CD4-positive, alpha-beta T cell treated with Interleukin-2 at 100 ng/mL for 4 hours (primary cell): ENCODE results near the gene ERV3-1.
"Not testable (repeated sequence)": the region's sequence is repeated elsewhere in the genome, so short reads cannot be mapped to it uniquely, and the experiment has no call there.

Source experiments
- DNase-seq: peaks from one replicate; pipeline ENCODE4 v3.0.0-alpha.2; 2020; ENCODE audit warnings: low spot score

The ERV3-1 gene, protein sequence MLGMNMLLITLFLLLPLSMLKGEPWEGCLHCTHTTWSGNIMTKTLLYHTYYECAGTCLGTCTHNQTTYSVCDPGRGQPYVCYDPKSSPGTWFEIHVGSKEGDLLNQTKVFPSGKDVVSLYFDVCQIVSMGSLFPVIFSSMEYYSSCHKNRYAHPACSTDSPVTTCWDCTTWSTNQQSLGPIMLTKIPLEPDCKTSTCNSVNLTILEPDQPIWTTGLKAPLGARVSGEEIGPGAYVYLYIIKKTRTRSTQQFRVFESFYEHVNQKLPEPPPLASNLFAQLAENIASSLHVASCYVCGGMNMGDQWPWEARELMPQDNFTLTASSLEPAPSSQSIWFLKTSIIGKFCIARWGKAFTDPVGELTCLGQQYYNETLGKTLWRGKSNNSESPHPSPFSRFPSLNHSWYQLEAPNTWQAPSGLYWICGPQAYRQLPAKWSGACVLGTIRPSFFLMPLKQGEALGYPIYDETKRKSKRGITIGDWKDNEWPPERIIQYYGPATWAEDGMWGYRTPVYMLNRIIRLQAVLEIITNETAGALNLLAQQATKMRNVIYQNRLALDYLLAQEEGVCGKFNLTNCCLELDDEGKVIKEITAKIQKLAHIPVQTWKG

DNA sequence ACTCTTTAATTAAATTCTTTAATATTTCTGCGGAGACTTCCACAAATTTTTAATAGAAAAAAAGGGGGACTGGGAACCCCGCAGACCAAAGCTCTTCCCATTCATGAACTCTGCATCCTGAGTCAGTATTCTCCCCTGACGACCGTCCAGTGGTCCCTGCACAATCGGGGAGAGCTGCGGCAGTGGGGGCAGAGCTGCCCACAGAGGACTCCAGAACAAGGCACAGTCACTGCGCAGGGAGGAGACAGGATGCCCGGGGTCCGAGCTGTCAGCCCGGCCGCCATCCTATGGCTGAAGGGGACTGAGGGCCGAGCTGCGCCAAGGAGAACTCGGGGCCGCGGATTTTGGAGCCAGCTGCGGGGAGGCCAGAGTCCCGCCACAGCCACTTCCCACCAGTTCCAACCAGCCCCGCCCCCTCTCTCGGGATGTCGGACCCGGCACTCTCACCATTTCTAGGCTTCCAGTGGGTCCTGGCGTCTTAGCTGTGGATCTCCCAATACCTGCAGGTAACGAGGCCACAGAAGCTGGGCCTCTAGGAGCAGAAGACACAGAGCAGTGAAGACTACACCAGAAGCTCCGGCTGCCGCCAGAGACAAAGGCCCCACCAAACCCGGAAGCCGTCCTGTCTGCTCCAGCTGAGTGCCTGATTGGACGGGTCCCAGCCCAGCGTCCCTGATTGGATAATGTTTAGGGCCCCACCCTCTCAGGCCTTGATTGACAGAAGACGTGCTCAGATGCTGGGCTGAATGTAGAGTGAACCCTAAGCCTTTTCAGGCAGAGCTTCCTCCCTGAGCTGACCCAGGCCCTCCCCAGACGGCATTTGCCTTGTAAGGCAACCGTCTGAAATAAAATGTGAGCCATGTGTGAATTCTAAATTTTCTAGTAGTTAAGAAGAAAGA is at the start of gene ERV3-1:
ERV3-1 (minus strand) TSS at position 594 of the 899 bp plus-strand sequence. CDS start 13,661 bp downstream, outside the sequence.
- DNase-seq = peak; percentile 96

DNA sequence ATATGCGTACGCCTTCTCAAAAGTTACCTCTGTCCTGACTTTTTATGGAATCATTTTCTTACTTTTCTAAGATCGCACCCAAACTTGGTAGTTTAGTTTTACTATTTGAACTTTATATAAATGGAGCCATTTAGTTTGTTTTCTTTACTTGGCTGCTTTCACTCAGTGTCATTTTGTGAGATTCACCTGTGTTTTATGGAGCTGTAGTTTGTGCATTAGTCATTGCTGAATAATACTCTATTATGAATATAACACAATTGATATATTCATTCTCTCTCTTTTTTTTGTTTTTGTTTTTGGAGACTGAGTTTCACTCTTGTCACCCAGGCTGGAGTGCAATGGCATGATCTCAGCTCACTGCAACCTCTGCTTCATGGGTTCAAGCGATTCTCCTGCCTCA is 49.3 kb upstream of the ERV3-1 start:
- DNase-seq = not testable (repeated sequence)

DNA sequence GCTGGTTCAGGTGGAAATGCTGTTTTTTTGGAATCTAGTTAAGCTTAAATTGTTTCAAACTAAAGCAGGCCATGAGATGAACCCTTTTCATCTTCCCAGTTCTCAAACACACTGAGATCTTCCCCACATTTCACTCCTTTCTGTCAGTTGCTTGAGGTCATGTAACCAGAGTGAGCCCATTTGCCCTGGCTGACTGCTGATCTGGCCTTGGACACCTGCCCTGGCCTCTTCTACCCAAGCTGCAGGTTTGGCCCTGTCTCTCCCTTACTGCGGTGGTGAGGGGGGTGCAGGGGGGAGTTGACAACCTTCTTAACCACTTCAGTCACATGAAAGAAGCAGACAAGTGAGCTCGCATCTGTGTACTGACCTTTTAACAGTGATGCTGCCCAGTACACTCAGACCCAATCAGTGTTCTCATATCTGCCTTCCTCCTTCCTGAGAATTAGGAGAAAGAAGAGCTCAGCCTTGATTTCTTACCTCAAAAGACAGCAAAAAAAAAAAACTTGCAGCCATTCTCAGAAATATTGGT is 48.0 kb upstream of the ERV3-1 start:
- not testable (repeated sequence) for DNase-seq

DNA sequence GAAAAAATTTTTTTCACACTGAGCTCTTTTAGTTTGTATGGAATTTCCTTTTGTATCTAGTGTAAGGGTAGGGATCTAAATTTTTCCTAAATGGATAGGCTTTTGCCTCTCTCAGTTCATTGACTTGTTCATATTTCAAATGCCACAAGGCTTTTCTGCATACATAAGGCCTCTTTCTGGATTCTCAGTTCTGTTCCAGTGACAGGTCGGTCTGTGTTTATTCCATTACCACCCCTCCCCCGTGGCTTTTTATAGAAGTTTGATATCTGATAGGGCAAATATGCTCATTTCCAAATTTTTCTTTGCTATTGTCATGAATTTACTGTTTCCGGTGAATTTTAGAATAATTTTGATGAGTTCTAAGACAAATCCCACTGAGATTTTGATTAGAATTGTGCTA is 45.2 kb upstream of the ERV3-1 start:
- DNase-seq = not testable (repeated sequence)

DNA sequence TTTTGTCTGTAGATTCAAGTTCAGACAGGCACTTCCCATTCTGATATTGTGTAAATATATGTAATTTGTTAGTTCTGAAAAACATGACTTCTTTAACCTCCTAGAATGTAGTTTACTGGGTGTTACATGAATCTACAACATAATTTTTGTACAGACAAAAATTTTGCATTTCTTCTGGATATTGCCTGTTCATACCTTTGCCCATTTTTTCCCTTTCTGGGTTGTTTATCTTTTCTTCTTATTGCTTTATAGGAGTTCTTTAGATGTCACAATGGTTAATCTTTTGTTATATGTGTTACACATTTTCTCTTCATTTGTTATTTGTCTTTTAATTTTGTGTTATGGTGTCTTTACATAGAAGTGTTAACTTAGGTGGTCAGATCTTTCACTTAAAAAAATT is 44.7 kb upstream of the ERV3-1 start:
- DNase-seq = not testable (repeated sequence)

DNA sequence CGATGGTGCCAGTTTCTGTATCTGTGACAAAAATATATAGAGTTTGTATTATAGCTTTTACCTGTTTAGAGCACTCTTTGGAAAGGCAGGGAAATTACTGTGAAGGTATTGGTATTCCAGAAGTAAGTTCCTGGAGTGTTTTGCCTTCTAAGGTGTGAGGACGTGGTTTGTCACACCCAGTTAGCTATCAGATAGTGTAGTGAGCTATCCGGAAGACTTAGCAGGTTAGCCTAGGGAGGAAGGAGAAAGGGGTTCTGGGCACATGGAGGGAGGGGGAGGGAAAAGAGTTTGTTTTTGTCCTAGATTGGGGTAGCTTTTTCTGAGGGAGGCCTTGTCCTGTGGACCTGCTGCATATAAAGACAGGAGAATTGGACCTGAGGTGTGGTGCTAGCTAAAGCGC is 39.8 kb upstream of the ERV3-1 start:
- DNase-seq = not testable (repeated sequence)

DNA sequence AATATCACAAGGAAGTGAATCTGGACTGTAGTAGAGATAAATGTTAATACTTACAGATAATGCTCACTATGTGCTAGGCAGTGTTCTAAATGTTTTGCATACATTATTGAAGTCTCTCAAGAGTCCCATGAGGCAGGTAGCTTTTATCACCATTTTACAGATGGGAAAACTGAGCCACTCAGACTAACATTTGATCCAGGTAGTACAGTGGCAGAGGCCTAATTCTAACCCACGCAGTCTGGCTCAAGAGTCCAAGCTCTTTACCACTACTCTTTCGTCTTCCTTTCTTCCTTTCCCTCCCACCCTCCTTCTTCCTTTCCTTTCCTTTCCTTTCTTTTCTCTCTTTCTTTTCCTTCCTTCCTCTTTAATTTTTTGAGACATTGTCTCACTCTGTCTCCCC is 39.1 kb upstream of the ERV3-1 start:
- DNase-seq = not testable (repeated sequence)

DNA sequence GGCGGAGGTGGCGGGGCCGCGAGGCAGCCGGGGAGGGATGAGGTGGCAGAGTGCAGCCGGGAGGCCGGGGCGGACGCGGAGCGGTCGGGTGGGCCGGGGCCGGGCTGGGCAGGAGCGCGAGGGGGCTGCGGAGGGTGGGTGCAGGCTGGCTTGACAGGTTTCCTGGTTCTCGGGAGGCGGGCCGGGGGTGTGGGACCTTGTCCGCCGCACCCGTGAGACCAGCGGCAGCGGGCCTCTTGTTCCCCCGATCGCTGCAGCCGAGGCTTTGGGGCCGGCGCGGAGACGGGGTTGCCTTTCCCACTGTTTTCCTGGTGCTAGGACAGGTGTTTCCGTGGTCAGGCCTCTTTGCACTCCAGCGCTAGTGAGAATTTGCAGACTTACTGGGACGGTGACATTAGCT is 32.3 kb upstream of the ERV3-1 start:
- peak; percentile 1 for DNase-seq

DNA sequence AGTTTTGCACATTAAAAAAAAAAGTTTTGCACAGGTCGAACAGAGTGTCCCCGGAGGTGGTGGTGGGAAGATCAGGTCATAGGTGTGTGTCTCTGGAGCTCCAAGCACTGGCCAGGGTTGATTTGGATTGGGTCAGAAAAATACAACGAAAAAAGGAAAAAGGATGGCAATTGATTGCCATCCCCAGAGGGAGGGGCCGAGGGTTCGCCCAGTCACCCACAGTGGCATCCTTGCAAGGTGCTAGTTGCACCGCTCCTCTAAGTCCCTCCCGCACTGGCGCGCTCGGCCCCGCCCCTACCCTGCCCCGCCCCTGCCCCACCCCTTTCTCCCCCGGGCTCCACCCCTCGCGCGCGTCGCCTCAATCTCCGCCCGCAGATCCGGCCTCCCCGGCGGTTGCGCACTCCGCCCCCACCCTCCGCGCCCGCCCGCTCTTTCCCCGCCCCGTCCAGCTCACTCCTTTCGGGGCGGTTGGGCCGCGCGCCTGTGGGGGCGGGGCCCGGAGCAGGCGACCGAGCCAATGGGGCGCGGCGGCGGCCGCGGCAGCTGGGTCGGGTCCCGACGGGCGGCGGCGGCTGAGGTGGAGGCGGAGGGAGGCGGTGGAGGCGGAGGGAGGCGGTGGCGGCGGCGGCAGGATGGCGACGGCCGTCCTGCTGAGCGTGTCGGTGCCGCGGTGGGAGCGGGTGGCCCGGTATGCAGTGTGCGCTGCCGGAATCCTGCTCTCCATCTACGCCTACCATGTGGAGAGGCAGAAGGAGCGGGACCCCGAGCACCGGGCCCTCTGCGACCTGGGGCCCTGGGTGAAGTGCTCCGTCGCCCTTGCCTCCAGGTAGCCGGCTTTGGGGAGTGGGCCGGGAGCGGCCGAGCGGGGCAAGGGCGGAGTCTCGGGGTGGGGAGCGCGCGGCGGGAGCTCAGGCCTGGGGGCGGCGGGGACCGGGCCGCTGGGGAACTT is 31.5 kb upstream of the ERV3-1 start:
- DNase-seq = peak; percentile 94

DNA sequence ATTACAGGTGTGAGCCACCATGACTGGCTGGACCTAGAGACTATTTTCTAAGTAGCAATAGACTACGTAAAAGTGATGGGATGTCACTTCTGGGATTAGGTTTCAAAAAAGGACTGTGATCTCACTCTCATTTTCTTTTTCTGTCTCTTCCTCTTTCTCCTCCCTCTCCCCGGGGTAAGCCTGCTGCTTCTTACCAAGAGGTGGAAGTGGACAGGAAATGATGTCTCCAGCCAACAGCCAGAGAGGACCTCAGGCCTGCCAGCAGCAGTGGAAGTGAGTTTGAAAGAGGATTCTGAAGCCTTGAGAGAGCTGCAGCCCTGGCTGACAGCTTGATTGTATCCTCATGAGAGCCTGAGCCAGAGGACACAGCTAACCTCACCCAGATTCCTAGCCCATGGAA is 30.0 kb upstream of the ERV3-1 start:
- not testable (repeated sequence) for DNase-seq

DNA sequence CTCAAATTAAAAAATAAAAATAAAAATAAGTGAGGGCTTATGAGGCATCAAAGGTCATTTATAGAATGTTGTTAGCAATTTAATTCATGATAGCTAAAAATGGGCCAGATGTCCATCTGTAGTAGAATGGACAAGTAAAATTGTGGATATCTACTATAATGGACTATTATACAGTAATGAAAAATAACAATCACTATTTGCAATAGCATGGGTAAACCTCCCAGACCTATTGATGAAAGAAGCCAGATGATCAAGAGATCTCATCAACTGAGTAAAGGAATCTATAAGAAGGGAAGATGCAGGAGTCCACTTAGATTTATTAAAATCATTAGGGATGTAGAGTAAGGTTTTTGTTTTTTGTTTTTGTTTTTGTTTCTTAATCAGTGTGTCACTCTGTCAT is 29.0 kb upstream of the ERV3-1 start:
- DNase-seq = not testable (repeated sequence)

DNA sequence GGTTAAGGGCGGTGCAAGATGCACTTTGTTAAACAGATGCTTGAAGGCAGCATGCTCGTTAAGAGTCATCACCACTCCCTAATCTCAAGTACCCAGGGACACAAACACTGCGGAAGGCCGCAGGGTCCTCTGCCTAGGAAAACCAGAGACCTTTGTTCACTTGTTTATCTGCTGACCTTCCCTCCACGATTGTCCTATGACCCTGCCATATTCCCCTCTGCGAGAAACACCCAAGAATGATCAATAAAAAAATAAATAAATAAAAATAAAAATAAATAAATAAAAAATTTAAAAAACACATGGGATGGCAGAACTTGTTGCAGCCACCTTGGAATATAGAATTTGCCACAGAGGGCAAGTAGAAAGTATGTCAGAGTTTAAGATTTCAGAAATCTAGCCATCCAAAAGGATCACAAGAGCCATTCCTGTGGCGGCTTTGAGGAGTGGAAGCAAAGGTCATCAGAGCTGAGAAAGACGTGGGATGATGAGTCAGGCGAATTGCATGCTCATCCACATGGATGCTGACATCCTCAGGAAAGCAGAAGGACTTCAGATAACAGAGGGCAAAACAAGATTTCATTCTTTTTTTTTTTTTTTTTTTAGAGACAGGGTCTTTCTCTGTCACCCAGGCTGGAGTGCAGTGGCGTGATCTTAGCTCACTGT is 27.8 kb upstream of the ERV3-1 start:
- not testable (repeated sequence) for DNase-seq

DNA sequence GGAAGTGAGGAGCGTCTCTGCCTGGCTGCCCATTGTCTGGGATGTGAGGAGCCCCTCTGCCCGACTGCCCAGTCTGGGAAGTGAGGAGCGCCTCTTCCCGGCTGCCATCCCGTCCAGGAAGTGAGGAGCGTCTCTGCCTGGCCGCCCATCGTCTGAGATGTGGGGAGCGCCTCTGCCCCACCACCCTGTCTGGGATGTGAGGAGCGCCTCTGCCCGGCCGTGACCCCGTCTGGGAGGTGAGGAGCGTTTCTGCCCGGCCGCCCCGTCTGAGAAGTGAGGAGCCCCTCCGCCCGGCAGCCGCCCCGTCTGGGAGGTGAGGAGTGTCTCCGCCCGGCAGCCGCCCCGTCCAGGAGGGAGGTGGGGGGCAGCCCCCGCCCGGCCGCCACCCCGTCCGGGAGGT is 26.9 kb upstream of the ERV3-1 start:
- not testable (repeated sequence) for DNase-seq

DNA sequence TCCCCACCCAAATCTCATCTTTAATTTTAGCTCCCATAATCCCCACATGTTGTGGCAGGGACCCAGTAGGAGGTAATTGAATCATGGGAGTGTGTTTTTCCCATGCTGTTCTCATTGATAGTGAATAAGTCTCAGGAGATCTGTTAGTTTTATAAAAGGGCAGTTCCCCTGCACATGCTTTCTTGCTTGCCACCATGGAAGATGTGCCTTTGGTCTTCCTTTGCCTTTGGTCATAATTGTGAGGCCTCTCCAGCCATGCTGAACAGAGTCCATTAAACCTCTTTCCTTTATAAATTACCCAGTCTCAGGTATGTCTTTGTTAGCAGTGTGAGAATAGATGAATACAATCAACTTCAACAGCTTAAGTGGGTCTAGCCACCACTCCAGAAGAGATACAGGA is 18.5 kb upstream of the ERV3-1 start:
- not testable (repeated sequence) for DNase-seq

DNA sequence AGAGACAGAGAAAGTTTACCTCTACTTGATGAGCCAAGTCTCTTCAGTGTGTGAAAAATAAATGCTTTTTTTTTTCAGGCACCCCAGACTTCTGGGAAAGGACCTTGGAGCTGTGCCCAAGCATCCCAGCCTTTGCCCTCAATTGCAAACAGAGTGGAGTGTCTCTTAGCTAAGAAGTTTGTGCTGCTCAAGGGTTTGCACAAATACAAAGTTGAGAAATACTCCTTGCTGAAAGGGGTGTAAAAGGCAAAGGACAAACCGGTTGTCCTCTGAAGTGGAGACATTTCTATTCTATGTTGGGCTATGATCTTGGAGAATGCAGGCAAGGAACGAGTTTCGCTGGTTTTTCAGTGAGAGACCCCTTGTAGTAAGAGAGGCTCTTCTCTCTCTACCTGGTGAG is 14.5 kb upstream of the ERV3-1 start:
- not testable (repeated sequence) for DNase-seq

DNA sequence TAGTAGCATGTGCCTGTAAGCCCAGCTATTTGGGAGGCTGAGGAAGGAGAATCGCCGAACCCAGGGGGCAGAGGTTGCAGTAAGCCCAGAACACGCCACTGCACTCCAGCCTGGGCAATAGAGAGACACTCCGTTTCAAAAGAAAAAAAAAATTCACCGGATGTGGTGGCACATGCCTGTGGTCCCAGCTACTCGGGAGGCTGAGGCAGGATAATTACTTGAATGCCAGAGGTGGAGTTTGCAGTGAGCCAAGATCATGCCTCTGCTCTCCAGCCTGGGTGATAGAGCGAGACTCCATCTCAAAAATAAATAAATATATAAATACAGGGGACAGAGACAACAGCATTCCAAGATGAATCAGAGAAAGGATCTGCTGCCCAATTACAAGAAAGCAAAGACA is 3.4 kb upstream of the ERV3-1 start:
- DNase-seq = not testable (repeated sequence)

DNA sequence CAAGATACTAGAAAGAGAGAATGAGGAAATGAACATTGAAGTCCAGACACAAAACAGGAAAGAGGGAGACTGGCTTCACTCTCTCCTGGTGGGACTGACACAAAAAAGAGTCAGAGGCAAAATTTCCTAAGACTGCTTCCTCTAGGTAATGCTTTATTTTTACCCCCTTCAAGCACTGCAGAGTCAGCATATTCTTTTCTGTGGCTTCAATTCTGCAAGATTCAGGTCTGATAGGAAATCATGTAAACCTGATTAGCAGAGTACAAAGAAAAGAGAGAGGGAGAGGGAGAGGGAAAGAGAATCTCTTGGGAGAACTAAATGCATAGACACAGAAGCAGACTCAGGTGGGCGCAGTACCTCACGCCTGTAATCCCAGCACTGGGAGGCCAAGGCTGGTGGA is 2.9 kb upstream of the ERV3-1 start:
- DNase-seq = not testable (repeated sequence)

DNA sequence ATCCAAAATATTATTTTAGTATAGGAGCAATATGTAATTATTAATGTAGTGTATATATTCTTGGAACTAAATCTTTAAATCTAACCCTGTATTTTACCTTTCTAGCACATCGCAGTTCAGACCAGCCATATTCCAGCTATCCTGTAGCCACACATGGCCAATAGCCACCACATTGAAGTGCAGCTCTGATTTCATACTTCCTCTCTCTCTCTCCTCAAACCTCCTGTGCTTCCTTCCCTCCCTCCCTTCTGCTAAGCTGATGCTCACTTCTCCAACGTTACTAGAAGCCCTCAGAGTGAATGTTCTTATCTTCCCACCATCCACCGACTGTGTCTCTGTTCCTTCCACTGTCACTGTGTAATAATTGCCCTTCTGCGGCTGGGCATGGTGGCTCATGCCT is 549 bp upstream of the ERV3-1 start:
- not testable (repeated sequence) for DNase-seq

DNA sequence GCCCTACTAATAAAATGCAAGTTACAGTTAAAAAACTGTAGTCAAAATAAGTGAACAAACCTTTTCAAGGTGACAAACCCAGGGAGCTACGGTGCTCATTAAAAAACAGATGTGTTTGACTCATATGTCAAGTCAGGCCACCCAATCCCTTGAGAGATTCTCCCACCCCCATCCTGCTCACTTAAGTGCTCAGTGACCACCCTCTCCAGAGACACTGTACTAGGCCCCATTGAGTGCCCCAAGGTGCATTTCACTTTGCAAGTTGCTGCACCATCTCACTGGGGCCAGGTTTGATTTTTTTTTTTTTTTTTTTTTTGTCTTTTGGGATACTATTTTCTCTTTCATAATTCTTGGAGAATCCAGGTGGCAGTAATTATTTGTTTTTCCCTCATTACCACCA is 1.9 kb downstream of the ERV3-1 start:
- DNase-seq = no peak

DNA sequence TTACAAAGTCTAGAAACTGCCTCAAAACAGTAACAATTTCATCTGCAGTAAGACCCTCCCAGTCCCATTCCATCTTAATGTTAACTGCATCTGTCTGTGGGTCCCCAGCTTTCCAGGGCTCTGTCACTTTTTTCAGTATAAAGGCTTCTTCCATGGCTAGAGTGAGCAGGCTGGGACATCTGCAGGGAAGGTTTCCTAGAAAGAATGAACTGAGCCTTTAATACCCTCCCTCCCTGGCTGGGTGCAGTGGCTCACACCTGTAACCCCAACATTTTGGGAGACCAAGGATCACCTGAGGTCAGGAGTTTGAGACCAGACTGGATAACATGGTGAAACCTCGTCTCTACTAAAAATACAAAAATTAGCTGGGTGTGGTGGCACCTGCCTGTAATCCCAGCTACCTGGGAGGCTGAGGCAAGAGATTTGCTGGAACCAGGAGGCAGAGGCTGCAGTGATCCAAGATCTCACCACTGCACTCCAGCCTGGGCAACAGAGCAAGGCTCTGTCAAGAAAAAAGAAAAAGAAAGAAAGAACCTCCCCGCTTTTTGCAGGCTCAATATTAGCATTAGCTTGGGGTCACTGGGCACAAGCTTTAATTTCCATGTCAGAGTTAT is 3.4 kb downstream of the ERV3-1 start:
- no peak for DNase-seq
